ENCODE data around the gene SERPINA10. TPM values are rescaled to one million over a fixed set of nuclear protein-coding genes. Genes with fewer than 3 reads are reported as not detected.
"Not testable (repeated sequence)": the region's sequence is repeated elsewhere in the genome, so short reads cannot be mapped to it uniquely, and the experiment has no call there.

Gene SERPINA10
- total RNA-seq, 1 donor, result not detected

DNA sequence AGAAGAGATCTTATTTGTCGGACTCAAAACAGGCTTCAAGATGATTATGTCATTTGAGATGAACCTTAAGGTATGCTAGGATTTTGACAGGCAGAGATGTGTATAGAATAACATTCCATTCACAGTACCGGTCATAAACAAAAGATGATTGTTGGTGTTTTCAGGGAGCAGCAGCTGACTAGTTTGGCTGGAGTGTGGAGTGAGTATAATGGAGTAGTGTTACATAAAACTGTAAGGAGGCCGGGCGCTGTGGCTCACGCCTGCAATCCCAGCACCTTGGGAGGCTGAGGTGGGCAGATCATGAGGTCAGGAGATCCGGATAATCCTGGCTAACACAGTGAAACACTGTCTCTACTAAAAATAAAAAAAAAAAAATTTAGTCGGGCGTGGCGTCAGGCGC is 23.9 kb downstream of the SERPINA10 start:
- Histone ChIP-seq H3K27me3 (ENCODE audit: insufficient read depth, low read length) (no peaks in the 10 kb centered on the region), H3K9me3 (ENCODE audit: low read depth, low read length) (no peaks in the 10 kb centered on the region), H3K36me3 (ENCODE audit: insufficient read depth, low read length) (no peaks in the 10 kb centered on the region), H2AFZ (ENCODE audit: low read length) (peak overlapping the region; percentile 0), H3K79me2 (ENCODE audit: insufficient read depth, low read length) (no peaks in the 10 kb centered on the region), H3K4me1 (ENCODE audit: insufficient read depth, low read length) (no peaks in the 10 kb centered on the region), H3K4me2 (ENCODE audit: insufficient read depth, low read length) (peak overlapping the region; percentile 24), H3K27ac (ENCODE audit: low read depth, low read length) (no peak overlapping the region), H4K20me1 (ENCODE audit: insufficient read depth, low read length) (no peaks in the 10 kb centered on the region), H3K4me3 (ENCODE audit: insufficient read depth, low read length) (no peak overlapping the region)
- TF ChIP-seq, protein P1, sequence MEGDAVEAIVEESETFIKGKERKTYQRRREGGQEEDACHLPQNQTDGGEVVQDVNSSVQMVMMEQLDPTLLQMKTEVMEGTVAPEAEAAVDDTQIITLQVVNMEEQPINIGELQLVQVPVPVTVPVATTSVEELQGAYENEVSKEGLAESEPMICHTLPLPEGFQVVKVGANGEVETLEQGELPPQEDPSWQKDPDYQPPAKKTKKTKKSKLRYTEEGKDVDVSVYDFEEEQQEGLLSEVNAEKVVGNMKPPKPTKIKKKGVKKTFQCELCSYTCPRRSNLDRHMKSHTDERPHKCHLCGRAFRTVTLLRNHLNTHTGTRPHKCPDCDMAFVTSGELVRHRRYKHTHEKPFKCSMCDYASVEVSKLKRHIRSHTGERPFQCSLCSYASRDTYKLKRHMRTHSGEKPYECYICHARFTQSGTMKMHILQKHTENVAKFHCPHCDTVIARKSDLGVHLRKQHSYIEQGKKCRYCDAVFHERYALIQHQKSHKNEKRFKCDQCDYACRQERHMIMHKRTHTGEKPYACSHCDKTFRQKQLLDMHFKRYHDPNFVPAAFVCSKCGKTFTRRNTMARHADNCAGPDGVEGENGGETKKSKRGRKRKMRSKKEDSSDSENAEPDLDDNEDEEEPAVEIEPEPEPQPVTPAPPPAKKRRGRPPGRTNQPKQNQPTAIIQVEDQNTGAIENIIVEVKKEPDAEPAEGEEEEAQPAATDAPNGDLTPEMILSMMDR (IDR thresholded peaks at IDR 0.05; ENCODE audit: extremely low read depth, low read depth, low read length), result no peak
- no peak for DNase-seq (ENCODE audit: insufficient read length, low spot score, missing footprints)

DNA sequence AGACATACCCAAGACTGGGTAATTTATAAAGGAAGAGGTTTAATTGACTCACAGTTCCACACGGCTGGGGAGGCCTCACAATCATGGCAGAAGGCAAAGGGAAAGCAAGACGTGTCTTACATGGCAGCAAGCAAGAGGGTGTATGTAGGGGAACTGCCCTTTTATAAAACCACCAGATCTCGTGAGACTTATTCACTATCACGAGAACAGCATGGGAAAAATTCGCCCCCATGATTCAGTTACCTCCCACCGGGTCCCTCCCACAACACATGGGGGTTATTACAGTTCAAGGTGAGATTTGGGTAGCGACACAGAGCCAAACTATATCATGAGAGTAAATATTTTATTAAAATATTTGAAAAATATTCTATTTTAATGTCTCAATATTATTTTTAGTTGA is 24.5 kb downstream of the SERPINA10 start:
- H3K9me3 ChIP-seq (ENCODE audit: low read depth, low read length); H2AFZ ChIP-seq (ENCODE audit: low read length); H4K20me1 ChIP-seq (ENCODE audit: insufficient read depth, low read length); H3K27ac ChIP-seq (ENCODE audit: low read depth, low read length); H3K27me3 ChIP-seq (ENCODE audit: insufficient read depth, low read length); H3K79me2 ChIP-seq (ENCODE audit: insufficient read depth, low read length); DNase-seq (ENCODE audit: insufficient read length, low spot score, missing footprints); H3K4me1 ChIP-seq (ENCODE audit: insufficient read depth, low read length); H3K4me3 ChIP-seq (ENCODE audit: insufficient read depth, low read length); H3K36me3 ChIP-seq (ENCODE audit: insufficient read depth, low read length); H3K4me2 ChIP-seq (ENCODE audit: insufficient read depth, low read length): not testable (repeated sequence)

DNA sequence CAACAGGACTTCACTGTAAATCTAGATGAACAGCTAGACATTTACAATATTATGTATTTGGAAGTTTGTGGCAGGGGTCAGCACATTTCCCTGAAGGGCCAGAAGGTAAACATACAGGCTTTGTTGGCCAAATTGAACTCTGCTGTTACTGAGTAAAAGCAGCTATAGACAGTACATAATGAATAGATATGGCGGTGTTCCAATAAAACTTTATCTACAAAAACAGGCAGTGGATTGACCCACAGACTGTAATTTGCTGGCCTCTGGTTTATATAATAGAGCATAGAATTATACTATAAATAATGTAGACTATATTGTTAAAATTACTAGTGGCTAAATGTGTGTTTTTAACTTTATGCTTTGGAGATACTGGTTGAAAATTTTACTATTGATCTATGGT is 25.7 kb downstream of the SERPINA10 start:
- DNase-seq (ENCODE audit: insufficient read length, low spot score, missing footprints), result no peak
- Histone ChIP-seq H3K36me3 (ENCODE audit: insufficient read depth, low read length) (no peaks in the 10 kb centered on the region), H3K4me2 (ENCODE audit: insufficient read depth, low read length) (no peak overlapping the region), H2AFZ (ENCODE audit: low read length) (no peak overlapping the region), H3K9me3 (ENCODE audit: low read depth, low read length) (no peaks in the 10 kb centered on the region), H3K27ac (ENCODE audit: low read depth, low read length) (no peak overlapping the region), H3K4me3 (ENCODE audit: insufficient read depth, low read length) (no peak overlapping the region), H3K4me1 (ENCODE audit: insufficient read depth, low read length) (no peaks in the 10 kb centered on the region), H4K20me1 (ENCODE audit: insufficient read depth, low read length) (no peaks in the 10 kb centered on the region), H3K79me2 (ENCODE audit: insufficient read depth, low read length) (no peaks in the 10 kb centered on the region), H3K27me3 (ENCODE audit: insufficient read depth, low read length) (no peaks in the 10 kb centered on the region)
- TF ChIP-seq, protein P1 (IDR thresholded peaks at IDR 0.05; ENCODE audit: extremely low read depth, low read depth, low read length), result no peak

DNA sequence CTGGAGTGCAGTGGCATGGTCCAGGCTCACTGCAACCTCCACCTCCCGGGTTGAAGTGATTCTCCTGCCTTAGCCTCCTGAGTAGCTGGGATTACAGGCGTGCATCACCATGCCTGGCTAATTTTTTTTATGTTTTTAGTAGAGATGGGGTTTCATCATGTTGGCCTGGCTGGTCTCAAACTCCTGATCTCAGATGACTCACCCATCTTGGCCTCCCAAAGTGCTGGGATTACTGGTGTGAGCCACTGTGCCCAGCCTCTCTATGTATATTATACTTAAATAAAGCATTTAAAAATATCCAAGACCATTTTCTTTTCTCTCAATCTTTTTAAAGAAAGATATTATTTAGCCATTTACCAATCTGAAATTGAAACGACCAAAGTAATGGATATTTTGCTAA is 28.9 kb downstream of the SERPINA10 start:
- not testable (repeated sequence) for H2AFZ ChIP-seq (ENCODE audit: low read length); H3K4me2 ChIP-seq (ENCODE audit: insufficient read depth, low read length); H3K9me3 ChIP-seq (ENCODE audit: low read depth, low read length); H3K4me3 ChIP-seq (ENCODE audit: insufficient read depth, low read length); H3K27ac ChIP-seq (ENCODE audit: low read depth, low read length); H4K20me1 ChIP-seq (ENCODE audit: insufficient read depth, low read length); H3K4me1 ChIP-seq (ENCODE audit: insufficient read depth, low read length); H3K36me3 ChIP-seq (ENCODE audit: insufficient read depth, low read length); H3K27me3 ChIP-seq (ENCODE audit: insufficient read depth, low read length); H3K79me2 ChIP-seq (ENCODE audit: insufficient read depth, low read length); DNase-seq (ENCODE audit: insufficient read length, low spot score, missing footprints)

DNA sequence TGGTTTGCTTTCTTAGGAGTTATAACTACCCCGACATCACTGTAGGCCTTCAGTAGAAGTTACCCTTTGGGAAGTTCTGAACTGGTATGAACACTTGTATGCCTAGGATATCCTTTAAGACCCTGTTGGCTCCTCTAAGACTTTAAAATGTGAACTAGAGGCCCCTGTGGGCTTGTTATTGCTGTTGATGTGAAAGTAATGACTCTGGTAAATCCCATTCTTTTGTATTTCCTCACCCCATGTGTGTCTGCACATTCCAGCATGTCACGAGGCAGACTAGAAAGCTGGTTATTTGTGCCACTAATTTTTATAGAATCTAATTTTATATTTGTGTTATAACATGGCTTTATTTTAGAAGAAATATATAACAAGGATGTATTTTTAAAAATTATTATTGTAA is 48.9 kb downstream of the SERPINA10 start:
- no peaks in the 10 kb centered on the region for H3K79me2 ChIP-seq (ENCODE audit: insufficient read depth, low read length)
- DNase-seq (ENCODE audit: insufficient read length, low spot score, missing footprints), result no peak

More for the DNA sequence above, 48.9 kb downstream of the SERPINA10 start:
- Histone ChIP-seq H3K27ac (ENCODE audit: low read depth, low read length) (no peak overlapping the region), H3K4me1 (ENCODE audit: insufficient read depth, low read length) (no peaks in the 10 kb centered on the region), H3K9me3 (ENCODE audit: low read depth, low read length) (no peaks in the 10 kb centered on the region), H3K4me2 (ENCODE audit: insufficient read depth, low read length) (no peak overlapping the region), H3K36me3 (ENCODE audit: insufficient read depth, low read length) (no peaks in the 10 kb centered on the region), H3K4me3 (ENCODE audit: insufficient read depth, low read length) (no peak overlapping the region), H4K20me1 (ENCODE audit: insufficient read depth, low read length) (no peaks in the 10 kb centered on the region), H2AFZ (ENCODE audit: low read length) (no peak overlapping the region), H3K27me3 (ENCODE audit: insufficient read depth, low read length) (no peaks in the 10 kb centered on the region)
- TF ChIP-seq, protein P1 (IDR thresholded peaks at IDR 0.05; ENCODE audit: extremely low read depth, low read depth, low read length), result no peak

Data from osteoblast (primary cell).